Esophagus squamous epithelium (tissue), 4 donors: ENCODE measurements around the gene HOXB6.

Experiments
- CTCF ChIP-seq, 6 experiments: fragments of 450-650 bp in 4 of 6; fragments of 200-600 bp in 2 of 6; sonication (generic) in 2 of 6; IDR thresholded peaks; one replicate each; pipeline ENCODE4 v1.5.1; 2016 to 2019; ENCODE audit warnings: antibody characterized with exemption in 6 of 6, mild to moderate bottlenecking in 4 of 6, moderate library complexity in 4 of 6
- POLR2A ChIP-seq, 4 donors: fragments of 450-650 bp; IDR thresholded peaks; one replicate each; pipeline ENCODE4 v1.6.1; 2017; ENCODE audit warnings: antibody characterized with exemption in 4 of 4, mild to moderate bottlenecking in 4 of 4, moderate library complexity in 3 of 4

GRCh38 chr17:48632579-48633265 is 27.9 kb upstream of the HOXB6 start:
- TF ChIP-seq CTCF (IDR thresholded peaks at IDR 0.05) (no peak), POLR2A (IDR thresholded peaks at IDR 0.05) (no peak)
